ENCODE data around the gene GPRC5A. TPM values are rescaled to one million over a fixed set of nuclear protein-coding genes. Genes with fewer than 3 reads are reported as not detected.

GPRC5A gene
- 36.7 and 53.4 TPM in 2 replicates for total RNA-seq

GRCh38 chr12:12891080-12891880 is at the start of gene GPRC5A:
TSS of gene GPRC5A (plus strand) at chr12:12891562. CDS start at chr12:12908250, 16,688 bp downstream.

GRCh38 chr12:12952036-12952435 is 60.7 kb downstream of the GPRC5A start, which contains the start of gene GPRC5D:
TSS of gene GPRC5D (minus strand) at chr12:12952170. CDS start at chr12:12950384, 1,786 bp downstream.

Other genes with a start within 250 kb of the GPRC5A start
- gene GPR19, start 195.4 kb upstream of the GPRC5A start, total RNA-seq, result 1.3 TPM in 1 of 2 replicates, not detected in the other
- 29.8 and 32.3 TPM in 2 replicates for gene CDKN1B, start 174.2 kb upstream of the GPRC5A start, total RNA-seq
- 1.9 and 3.6 TPM in 2 replicates for gene APOLD1, start 105.9 kb upstream of the GPRC5A start, total RNA-seq
- gene DDX47, start 78.2 kb upstream of the GPRC5A start, total RNA-seq, result 49.1 and 66.3 TPM in 2 replicates
- 0.13 TPM in 1 of 2 replicates, not detected in the other for gene GPRC5D, start 60.6 kb downstream of the GPRC5A start, total RNA-seq
- gene HEBP1, start 108.7 kb downstream of the GPRC5A start, total RNA-seq, result 18.6 and 38.0 TPM in 2 replicates
- 2.7 and 4.4 TPM in 2 replicates for gene FAM234B, start 152.8 kb downstream of the GPRC5A start, total RNA-seq
- 1.1 TPM in 1 of 2 replicates, not detected in the other for gene GSG1, start 212.1 kb downstream of the GPRC5A start, total RNA-seq